SK-N-SH treated with all-trans-retinoic acid at 6 μM for 48 hours (cell line): Measurements from ENCODE around the gene HADHB.
"Not testable (repeated sequence)": the region's sequence is repeated elsewhere in the genome, so short reads cannot be mapped to it uniquely, and the experiment has no call there.

Experiments
- ATAC-seq: fragments of 200-7000 bp; cut with Tn5 transposase; 3 replicates; pipeline ENCODE4 v1.9.1; 2020; ENCODE audit warnings: mild to moderate bottlenecking, moderate library complexity
- ARNTL ChIP-seq: fragments of 450-650 bp; formaldehyde crosslinking; IDR thresholded peaks from 2 replicates; pipeline ENCODE4 v1.5.0; 2020; ENCODE audit warnings: low read depth, mild to moderate bottlenecking, moderate library complexity, borderline replicate concordance
- BACH2 ChIP-seq: fragments of 250-450 bp; sonication (Bioruptor Pico); IDR thresholded peaks from 2 replicates; pipeline ENCODE4 v1.9.0; 2021; ENCODE audit warnings: mild to moderate bottlenecking, borderline replicate concordance
- CSDC2 ChIP-seq: fragments of 250-450 bp; sonication (Bioruptor Pico); IDR thresholded peaks from 2 replicates; pipeline ENCODE4 v1.5.0; 2020; ENCODE audit warnings: mild to moderate bottlenecking, moderate library complexity
- CSRNP3 ChIP-seq: fragments of 250-450 bp; sonication (Bioruptor Pico); IDR thresholded peaks from 2 replicates; pipeline ENCODE4 v1.5.1; 2021; ENCODE audit warnings: mild to moderate bottlenecking, moderate library complexity
- ESRRG ChIP-seq: fragments of 250-450 bp; sonication (Bioruptor Pico); IDR thresholded peaks from 2 replicates; pipeline ENCODE4 v1.6.1; 2021; ENCODE audit warnings: mild to moderate bottlenecking
- GLIS3 ChIP-seq: fragments of 250-450 bp; sonication (Bioruptor Pico); IDR thresholded peaks from 2 replicates; pipeline ENCODE4 v1.5.0; 2020; ENCODE audit warnings: mild to moderate bottlenecking, moderate library complexity
- ISL1 ChIP-seq: fragments of 250-450 bp; sonication (Bioruptor Pico); IDR thresholded peaks from 2 replicates; pipeline ENCODE4 v2.1.2; 2022; ENCODE audit warnings: mild to moderate bottlenecking, moderate library complexity
- OSR1 ChIP-seq: fragments of 250-450 bp; sonication (Bioruptor Pico); IDR thresholded peaks from 2 replicates; pipeline ENCODE4 v1.8.0; 2022; ENCODE audit warnings: moderate library complexity, mild to moderate bottlenecking, inconsistent platforms
- PPARA ChIP-seq: fragments of 250-450 bp; sonication (Bioruptor Pico); IDR thresholded peaks from 2 replicates; pipeline ENCODE4 v1.5.0; 2020; ENCODE audit warnings: mild to moderate bottlenecking, borderline replicate concordance
- RARB ChIP-seq: fragments of 250-450 bp; sonication (Bioruptor Pico); IDR thresholded peaks from 2 replicates; pipeline ENCODE4 v1.8.0; 2021; ENCODE audit warnings: mild to moderate bottlenecking, moderate library complexity
- SNAI2 ChIP-seq: fragments of 250-450 bp; sonication (Bioruptor Pico); IDR thresholded peaks from 2 replicates; pipeline ENCODE4 v1.5.0; 2020; ENCODE audit warnings: mild to moderate bottlenecking, moderate library complexity
- TCF4 ChIP-seq: fragments of 250-450 bp; sonication (Bioruptor Pico); IDR thresholded peaks from 2 replicates; pipeline ENCODE4 v1.8.0; 2021; ENCODE audit warnings: mild to moderate bottlenecking, moderate library complexity, borderline replicate concordance
- TOX ChIP-seq: fragments of 250-450 bp; sonication (Bioruptor Pico); IDR thresholded peaks from 2 replicates; pipeline ENCODE4 v1.8.0; 2021; ENCODE audit warnings: mild to moderate bottlenecking, moderate library complexity, borderline replicate concordance
- ZC3H10 ChIP-seq: fragments of 250-450 bp; sonication (Bioruptor Pico); IDR thresholded peaks from 2 replicates; pipeline ENCODE4 v1.5.1; 2021; ENCODE audit warnings: mild to moderate bottlenecking, moderate library complexity
- ZFP3 ChIP-seq: fragments of 250-450 bp; sonication (Bioruptor Pico); IDR thresholded peaks from 2 replicates; pipeline ENCODE4 v1.5.0; 2020; ENCODE audit warnings: mild to moderate bottlenecking, moderate library complexity
- ZNF565 ChIP-seq: fragments of 450-650 bp; formaldehyde crosslinking; conservative IDR thresholded peaks from 2 replicates; pipeline ENCODE4 v1.5.0; 2020; ENCODE audit warnings: low read depth, mild to moderate bottlenecking, moderate library complexity
- ZNF70 ChIP-seq: fragments of 450-650 bp; formaldehyde crosslinking; IDR thresholded peaks from 2 replicates; pipeline ENCODE4 v1.5.0; 2020; ENCODE audit warnings: mild to moderate bottlenecking, moderate library complexity
- ZNF8 ChIP-seq: fragments of 450-650 bp; formaldehyde crosslinking; IDR thresholded peaks from 2 replicates; pipeline ENCODE4 v1.5.0; 2020; ENCODE audit warnings: mild to moderate bottlenecking, moderate library complexity
- TF ChIP-seq, protein P1 (sequence below): fragments of 250-450 bp; sonication (Bioruptor Pico); IDR thresholded peaks from 2 replicates; pipeline ENCODE4 v1.8.0; 2020; ENCODE audit warnings: mild to moderate bottlenecking, moderate library complexity, borderline replicate concordance
- TF ChIP-seq, protein P2 (sequence below): fragments of 250-450 bp; sonication (Bioruptor Pico); IDR thresholded peaks from 2 replicates; pipeline ENCODE4 v1.5.0; 2020; ENCODE audit warnings: mild to moderate bottlenecking, moderate library complexity
- TF ChIP-seq, protein P3 (sequence below): fragments of 250-450 bp; sonication (Bioruptor Pico); IDR thresholded peaks from 2 replicates; pipeline ENCODE4 v1.5.1; 2020; ENCODE audit warnings: low read depth, mild to moderate bottlenecking, moderate library complexity

HADHB gene

GRCh38 chr2:26330604-26331003 is 85.9 kb downstream of the HADHB start:
- peak; percentile 12 for ATAC-seq
- TF ChIP-seq ISL1 (CRISPR knock-in tag) (no peak), RARB (no peak), ZNF70 (no peak), ZNF8 (no peak), ZC3H10 (CRISPR knock-in tag) (no peak)

DNA sequence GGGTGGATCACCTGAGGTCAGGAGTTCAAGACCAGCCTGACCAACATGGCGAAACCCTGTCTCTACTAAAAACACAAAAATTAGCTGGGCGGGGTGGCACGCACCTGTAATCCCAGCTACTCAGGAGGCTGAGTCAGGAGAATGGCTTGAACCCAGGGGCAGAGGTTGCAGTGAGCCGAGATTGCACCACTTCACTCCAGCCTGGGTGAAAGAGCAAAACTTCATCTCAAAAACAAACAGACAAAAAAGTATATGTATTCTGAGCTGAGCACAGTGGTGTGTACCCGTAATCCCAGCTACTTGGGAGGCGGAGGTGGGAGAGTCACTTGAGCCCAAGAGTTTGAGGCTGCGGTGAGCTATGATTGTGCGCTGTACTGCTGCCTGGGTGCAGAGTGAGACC is 86.6 kb downstream of the HADHB start:
- ATAC-seq = not testable (repeated sequence)

DNA sequence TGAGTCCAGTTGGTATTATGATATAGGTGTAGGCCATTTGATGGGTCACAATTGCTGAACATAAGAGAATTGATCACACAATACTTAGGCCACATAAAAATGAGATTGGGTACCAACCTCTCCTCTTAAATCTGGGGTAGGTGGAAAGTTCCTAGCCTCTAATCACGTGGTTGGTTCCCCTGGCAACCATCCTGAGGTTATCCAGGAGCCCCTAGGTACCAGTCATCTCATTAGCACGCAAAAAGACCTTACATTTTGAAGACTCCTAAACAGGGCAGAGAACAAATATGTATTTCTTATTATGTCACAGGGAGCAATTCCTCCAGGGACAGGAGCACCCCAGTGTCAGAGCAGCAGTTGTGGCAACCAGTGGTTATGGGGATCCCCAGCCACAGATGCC is 88.6 kb downstream of the HADHB start:
- no peak for TF ChIP-seq ZNF8
- TF ChIP-seq ZC3H10 (CRISPR knock-in tag) = no peak
- TF ChIP-seq CSDC2 (CRISPR knock-in tag) = no peak
- TF ChIP-seq RARB = no peak
- TF ChIP-seq ISL1 (CRISPR knock-in tag) = no peak
- no peak for TF ChIP-seq BACH2 (CRISPR knock-in tag)
- TF ChIP-seq, protein P1, sequence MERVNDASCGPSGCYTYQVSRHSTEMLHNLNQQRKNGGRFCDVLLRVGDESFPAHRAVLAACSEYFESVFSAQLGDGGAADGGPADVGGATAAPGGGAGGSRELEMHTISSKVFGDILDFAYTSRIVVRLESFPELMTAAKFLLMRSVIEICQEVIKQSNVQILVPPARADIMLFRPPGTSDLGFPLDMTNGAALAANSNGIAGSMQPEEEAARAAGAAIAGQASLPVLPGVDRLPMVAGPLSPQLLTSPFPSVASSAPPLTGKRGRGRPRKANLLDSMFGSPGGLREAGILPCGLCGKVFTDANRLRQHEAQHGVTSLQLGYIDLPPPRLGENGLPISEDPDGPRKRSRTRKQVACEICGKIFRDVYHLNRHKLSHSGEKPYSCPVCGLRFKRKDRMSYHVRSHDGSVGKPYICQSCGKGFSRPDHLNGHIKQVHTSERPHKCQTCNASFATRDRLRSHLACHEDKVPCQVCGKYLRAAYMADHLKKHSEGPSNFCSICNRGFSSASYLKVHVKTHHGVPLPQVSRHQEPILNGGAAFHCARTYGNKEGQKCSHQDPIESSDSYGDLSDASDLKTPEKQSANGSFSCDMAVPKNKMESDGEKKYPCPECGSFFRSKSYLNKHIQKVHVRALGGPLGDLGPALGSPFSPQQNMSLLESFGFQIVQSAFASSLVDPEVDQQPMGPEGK (CRISPR knock-in tag) = no peak
- ATAC-seq = no peak

DNA sequence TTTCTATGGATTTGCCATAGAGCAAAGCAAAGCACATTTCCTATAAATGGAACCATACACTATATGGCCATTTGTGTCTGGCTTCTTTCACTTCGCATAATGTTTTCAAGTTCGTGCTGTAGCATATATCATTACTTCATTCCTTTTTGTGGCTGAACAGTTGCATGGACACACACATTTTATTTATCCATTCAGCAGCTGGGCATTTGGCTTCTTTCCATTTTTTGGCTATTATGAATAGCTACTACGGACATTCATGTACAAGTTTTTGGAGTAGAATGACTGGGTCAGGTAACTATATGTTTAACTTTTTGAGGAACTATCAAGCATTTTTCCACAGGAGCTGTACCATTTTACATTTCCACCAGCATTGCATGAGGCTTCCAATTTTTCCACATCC is 90.5 kb downstream of the HADHB start:
- no peak for TF ChIP-seq ZNF8
- no peak for TF ChIP-seq TCF4 (CRISPR knock-in tag)
- TF ChIP-seq RARB = no peak
- no peak for ATAC-seq

DNA sequence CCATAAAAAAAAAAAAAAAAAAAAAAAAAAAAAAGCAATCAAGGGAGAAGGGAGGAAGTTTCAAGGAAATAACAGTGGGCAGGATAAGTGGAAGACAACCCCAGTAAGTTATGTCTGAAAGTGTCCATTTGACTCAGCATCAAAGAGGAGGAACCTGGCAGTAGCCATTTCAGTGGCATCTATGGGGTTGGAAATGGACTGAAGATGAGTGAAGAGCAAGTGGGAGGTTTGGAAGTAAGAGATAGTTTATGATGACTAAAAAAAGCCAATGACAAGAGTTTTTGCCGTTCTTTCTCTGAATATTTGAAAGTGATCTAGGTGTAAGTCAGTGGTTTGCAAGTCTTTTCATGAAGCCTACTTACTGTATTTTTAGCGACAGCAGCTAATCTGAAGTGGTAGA is 92.0 kb downstream of the HADHB start:
- no peak for ATAC-seq

GRCh38 chr2:26337298-26337697 is 92.6 kb downstream of the HADHB start:
- ATAC-seq = no peak
- TF ChIP-seq ZC3H10 (CRISPR knock-in tag) (no peak), ARNTL (CRISPR knock-in tag) (no peak), OSR1 (CRISPR knock-in tag) (no peak), TOX (no peak), SNAI2 (CRISPR knock-in tag) (no peak), GLIS3 (CRISPR knock-in tag) (no peak), TCF4 (CRISPR knock-in tag) (no peak), ESRRG (no peak), PPARA (CRISPR knock-in tag) (no peak), RARB (no peak), CSDC2 (CRISPR knock-in tag) (no peak), ZNF8 (no peak), ZNF70 (no peak), ZFP3 (CRISPR knock-in tag) (no peak), BACH2 (CRISPR knock-in tag) (no peak), ISL1 (CRISPR knock-in tag) (no peak), ZNF565 (CRISPR knock-in tag) (no peak)
- TF ChIP-seq, protein P2, sequence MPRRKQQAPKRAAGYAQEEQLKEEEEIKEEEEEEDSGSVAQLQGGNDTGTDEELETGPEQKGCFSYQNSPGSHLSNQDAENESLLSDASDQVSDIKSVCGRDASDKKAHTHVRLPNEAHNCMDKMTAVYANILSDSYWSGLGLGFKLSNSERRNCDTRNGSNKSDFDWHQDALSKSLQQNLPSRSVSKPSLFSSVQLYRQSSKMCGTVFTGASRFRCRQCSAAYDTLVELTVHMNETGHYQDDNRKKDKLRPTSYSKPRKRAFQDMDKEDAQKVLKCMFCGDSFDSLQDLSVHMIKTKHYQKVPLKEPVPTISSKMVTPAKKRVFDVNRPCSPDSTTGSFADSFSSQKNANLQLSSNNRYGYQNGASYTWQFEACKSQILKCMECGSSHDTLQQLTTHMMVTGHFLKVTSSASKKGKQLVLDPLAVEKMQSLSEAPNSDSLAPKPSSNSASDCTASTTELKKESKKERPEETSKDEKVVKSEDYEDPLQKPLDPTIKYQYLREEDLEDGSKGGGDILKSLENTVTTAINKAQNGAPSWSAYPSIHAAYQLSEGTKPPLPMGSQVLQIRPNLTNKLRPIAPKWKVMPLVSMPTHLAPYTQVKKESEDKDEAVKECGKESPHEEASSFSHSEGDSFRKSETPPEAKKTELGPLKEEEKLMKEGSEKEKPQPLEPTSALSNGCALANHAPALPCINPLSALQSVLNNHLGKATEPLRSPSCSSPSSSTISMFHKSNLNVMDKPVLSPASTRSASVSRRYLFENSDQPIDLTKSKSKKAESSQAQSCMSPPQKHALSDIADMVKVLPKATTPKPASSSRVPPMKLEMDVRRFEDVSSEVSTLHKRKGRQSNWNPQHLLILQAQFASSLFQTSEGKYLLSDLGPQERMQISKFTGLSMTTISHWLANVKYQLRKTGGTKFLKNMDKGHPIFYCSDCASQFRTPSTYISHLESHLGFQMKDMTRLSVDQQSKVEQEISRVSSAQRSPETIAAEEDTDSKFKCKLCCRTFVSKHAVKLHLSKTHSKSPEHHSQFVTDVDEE (CRISPR knock-in tag) = no peak
- TF ChIP-seq, protein P1 (CRISPR knock-in tag) = no peak
- TF ChIP-seq, protein P3, sequence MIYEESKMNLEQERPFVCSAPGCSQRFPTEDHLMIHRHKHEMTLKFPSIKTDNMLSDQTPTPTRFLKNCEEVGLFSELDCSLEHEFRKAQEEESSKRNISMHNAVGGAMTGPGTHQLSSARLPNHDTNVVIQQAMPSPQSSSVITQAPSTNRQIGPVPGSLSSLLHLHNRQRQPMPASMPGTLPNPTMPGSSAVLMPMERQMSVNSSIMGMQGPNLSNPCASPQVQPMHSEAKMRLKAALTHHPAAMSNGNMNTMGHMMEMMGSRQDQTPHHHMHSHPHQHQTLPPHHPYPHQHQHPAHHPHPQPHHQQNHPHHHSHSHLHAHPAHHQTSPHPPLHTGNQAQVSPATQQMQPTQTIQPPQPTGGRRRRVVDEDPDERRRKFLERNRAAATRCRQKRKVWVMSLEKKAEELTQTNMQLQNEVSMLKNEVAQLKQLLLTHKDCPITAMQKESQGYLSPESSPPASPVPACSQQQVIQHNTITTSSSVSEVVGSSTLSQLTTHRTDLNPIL (CRISPR knock-in tag) = no peak

More for the DNA sequence above, 92.0 kb downstream of the HADHB start:
- TF ChIP-seq BACH2 (CRISPR knock-in tag) (no peak), CSRNP3 (CRISPR knock-in tag) (no peak)
